Activated B cell treated with CpG ODN at 0.5 μM for 24 hours (primary cell): ENCODE measurements around the gene DAGLB. TPM values are rescaled to one million over a fixed set of nuclear protein-coding genes. Genes with fewer than 3 reads are reported as not detected.
"Not testable (repeated sequence)": the region's sequence is repeated elsewhere in the genome, so short reads cannot be mapped to it uniquely, and the experiment has no call there.

ENCODE experiments used
- ATAC-seq: fragments of 200-7000 bp; cut with Tn5 transposase; one replicate; pipeline ENCODE4 v1.10.0; 2021; ENCODE audit warnings: low read depth, mild to moderate bottlenecking, moderate library complexity
- CTCF ChIA-PET: fragments of 350-600 bp; sonication (Branson Sonifier 250); formaldehyde crosslinking; loops from one replicate; lab custom pipeline; 2021; ENCODE audit warnings: antibody characterized with exemption; lab: Charles Lee
- POLR2A ChIA-PET: fragments of 350-600 bp; sonication (Branson Sonifier 250); formaldehyde crosslinking; loops from one replicate; lab custom pipeline; 2021; ENCODE audit warnings: antibody characterized with exemption; lab: Charles Lee
- DNase-seq: peaks from one replicate; pipeline ENCODE4 v3.0.0; 2022
- H3K27ac Mint-ChIP-seq: one replicate; pipeline ENCODE4 v1.8.0; 2020; ENCODE audit warnings: mixed read lengths
- H3K27me3 Mint-ChIP-seq: one replicate; pipeline ENCODE4 v1.8.0; 2021; ENCODE audit warnings: mixed read lengths
- H3K36me3 Mint-ChIP-seq: one replicate; pipeline ENCODE4 v1.8.0; 2021; ENCODE audit warnings: low read depth, mixed read lengths
- H3K4me1 Mint-ChIP-seq: one replicate; pipeline ENCODE4 v1.8.0; 2021; ENCODE audit warnings: mixed read lengths
- H3K4me3 Mint-ChIP-seq: one replicate; pipeline ENCODE4 v1.8.0; 2020; ENCODE audit warnings: mild to moderate bottlenecking, mixed read lengths
- H3K9me3 Mint-ChIP-seq: one replicate; pipeline ENCODE4 v1.8.0; 2020; ENCODE audit warnings: mixed read lengths
- CTCF ChIP-seq: fragments of 200-600 bp; IDR thresholded peaks from one replicate; pipeline ENCODE4 v1.8.0; 2022; ENCODE audit warnings: antibody characterized with exemption, mild to moderate bottlenecking
- intact Hi-C: fragments of 100-400 bp; cut with micrococcal nuclease; formaldehyde crosslinking; loops from one replicate; pipeline ENCODE4 v1.15.1; 2024
- total RNA-seq: library from RNA; stranded (reverse); gene quantifications from 2 replicates; pipeline ENCODE4 v1.2.3, GENCODE V29; 2022

The DAGLB gene
- total RNA-seq, 1 donor from 2014 or later, result 18.3 TPM

- Mint-ChIP-seq H3K27me3 (no peaks in the 10 kb centered on the region), H3K4me1 (peaks cover 13% of the 10 kb centered on the region), H3K4me3 (peak overlapping the region; percentile 45), H3K9me3 (no peaks in the 10 kb centered on the region), H3K27ac (no peak overlapping the region), H3K36me3 (peaks cover 8% of the 10 kb centered on the region)
- POLR2A ChIA-PET, result interaction anchor here (0.6 kb wide), 1 partner anchor 376 kb away, joined by 3 read pairs; no protein-coding TSS in a partner anchor
- no peak for ATAC-seq
- no peak for TF ChIP-seq CTCF
- CTCF ChIA-PET, result no interaction called here
- intact Hi-C loops, result no loop called here
- no peak for DNase-seq
These were observed 3.5 kb upstream of the DAGLB start for GRCh38 chr7:6451224-6451705.

DNA sequence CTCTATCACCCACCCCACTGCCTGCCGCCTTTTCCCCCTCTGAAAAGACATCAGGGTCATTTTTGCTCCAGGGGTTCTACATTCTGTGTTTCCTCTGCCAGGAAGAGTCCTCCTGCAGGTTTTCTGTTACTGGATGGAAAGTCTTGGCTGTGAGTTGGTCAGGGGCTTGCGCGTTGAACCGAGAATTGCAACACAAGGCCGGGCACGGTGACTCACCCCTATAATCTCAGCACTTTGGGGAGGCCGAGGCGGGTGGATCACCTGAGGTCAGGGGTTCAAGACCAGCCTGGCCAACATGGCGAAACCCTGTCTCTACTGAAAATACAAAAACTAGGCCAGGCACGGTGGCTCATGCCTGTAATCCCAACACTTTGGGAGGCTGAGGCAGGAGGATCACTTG is 2.8 kb upstream of the DAGLB start:
- POLR2A ChIA-PET, H3K27ac Mint-ChIP-seq, H3K9me3 Mint-ChIP-seq, ATAC-seq, intact Hi-C loops, DNase-seq, H3K27me3 Mint-ChIP-seq, H3K4me3 Mint-ChIP-seq, CTCF ChIA-PET: not testable (repeated sequence)
- peaks cover 15% of the 10 kb centered on the region for H3K4me1 Mint-ChIP-seq
- peaks cover 11% of the 10 kb centered on the region for H3K36me3 Mint-ChIP-seq

DNA sequence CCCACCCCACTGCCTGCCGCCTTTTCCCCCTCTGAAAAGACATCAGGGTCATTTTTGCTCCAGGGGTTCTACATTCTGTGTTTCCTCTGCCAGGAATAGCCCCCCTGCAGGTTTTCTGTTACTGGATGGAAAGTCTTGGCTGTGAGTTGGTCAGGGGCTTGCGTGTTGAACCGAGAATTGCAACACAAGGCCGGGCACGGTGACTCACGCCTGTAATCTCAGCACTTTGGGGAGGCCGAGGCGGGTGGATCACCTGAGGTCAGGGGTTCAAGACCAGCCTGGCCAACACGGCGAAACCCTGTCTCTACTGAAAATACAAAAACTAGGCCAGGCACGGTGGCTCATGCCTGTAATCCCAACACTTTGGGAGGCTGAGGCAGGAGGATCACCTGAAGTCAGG is 2.1 kb upstream of the DAGLB start:
- CTCF ChIA-PET, result not testable (repeated sequence)

GRCh38 chr7:6448943-6449543 is 1.3 kb upstream of the DAGLB start:
- ChIA-PET CTCF (no interaction called here), POLR2A (interaction anchor here (0.6 to 1.8 kb wide), 3 partner anchors 12 to 1073 kb away, joined by 3 to 17 read pairs (median 3); no protein-coding TSS in a partner anchor)
- DNase-seq, result no peak

More for the DNA sequence above, 2.1 kb upstream of the DAGLB start:
- H3K27ac Mint-ChIP-seq, H3K4me3 Mint-ChIP-seq, H3K9me3 Mint-ChIP-seq, H3K27me3 Mint-ChIP-seq, POLR2A ChIA-PET, intact Hi-C loops, DNase-seq, ATAC-seq: not testable (repeated sequence)
- Mint-ChIP-seq H3K36me3 (peaks cover 18% of the 10 kb centered on the region), H3K4me1 (peaks cover 19% of the 10 kb centered on the region)

GRCh38 chr7:6446838-6447580 is 745 bp downstream of the DAGLB start:
- ChIA-PET CTCF (interaction anchor here (1.3 to 1.8 kb wide), 2 partner anchors 9 to 11 kb away, joined by 3 to 4 read pairs; no protein-coding TSS in a partner anchor), POLR2A (interaction anchor here (0.7 to 1.8 kb wide), 9 partner anchors 8 to 1472 kb away, joined by 3 to 17 read pairs (median 8); no protein-coding TSS in a partner anchor)
- Mint-ChIP-seq H3K4me1 (peaks cover 24% of the 10 kb centered on the region), H3K36me3 (peaks cover 38% of the 10 kb centered on the region), H3K9me3 (no peaks in the 10 kb centered on the region), H3K4me3 (peak overlapping the region; percentile 95), H3K27me3 (no peaks in the 10 kb centered on the region), H3K27ac (peak overlapping the region; percentile 92)
- DNase-seq (no peak), ATAC-seq (peak; percentile 48)
- no peak for TF ChIP-seq CTCF
- intact Hi-C loops, result loop anchor here (1.0 kb wide), 1 partner anchor 12 kb away; no protein-coding TSS in a partner anchor

More at GRCh38 chr7:6448943-6449543, 1.3 kb upstream of the DAGLB start:
- Mint-ChIP-seq H3K27me3 (no peaks in the 10 kb centered on the region), H3K36me3 (peaks cover 27% of the 10 kb centered on the region), H3K27ac (no peak overlapping the region), H3K9me3 (no peaks in the 10 kb centered on the region), H3K4me1 (peaks cover 22% of the 10 kb centered on the region), H3K4me3 (peak overlapping the region; percentile 52)
- intact Hi-C loops, result no loop called here
- ATAC-seq, result no peak
- no peak for TF ChIP-seq CTCF
